K562 (cell line): ENCODE measurements around the gene CDKN2C. TPM values are rescaled to one million over a fixed set of nuclear protein-coding genes. Genes with fewer than 3 reads are reported as not detected.
A peak's percentile ranks its signal among the peaks of the same experiment; 100 is the strongest.

ENCODE experiments used
- ASH1L ChIP-seq: fragments of 450-650 bp; IDR thresholded peaks from 2 replicates; pipeline ENCODE4 v1.6.1; 2018; ENCODE audit warnings: borderline replicate concordance, mild to moderate bottlenecking, low read depth; ENCODE audit not compliant: partially characterized antibody
- polyA plus RNA-seq, 8 experiments: library from polyadenylated mRNA; depleted of rRNA in 4 of 8; stranded (reverse) in 5 of 8; unstranded in 3 of 8; fragments of >200 nt; fragmentation: Nextera tagmentation in 2 of 8; fragmentation: Illumina TruSeq in 1 of 8; extraction: Ambion mirVana in 2 of 8; extraction: Trizol in 1 of 8; gene quantifications; 2 replicates each; pipeline versions ENCODE4 v1.2.1 to v1.2.3, GENCODE V29; 2011 to 2014; ENCODE audit warnings: inconsistent platforms in 1 of 8, missing spikeins in 1 of 8
- total RNA-seq, 7 experiments: library from RNA; depleted of rRNA in 6 of 7; stranded (reverse); fragments of >200 nt in 6 of 7; fragmentation: Illumina TruSeq in 2 of 7; extraction: Trizol in 2 of 7; gene quantifications; 2 replicates each; pipeline versions ENCODE4 v1.2.1 to v1.2.3, GENCODE V29; 2011 to 2021; ENCODE audit warnings: low replicate concordance in 1 of 7
- TF ChIP-seq, protein P1 (sequence below), 2 experiments: fragments of 450-650 bp in 1 of 2; sonication (generic) in 1 of 2; formaldehyde crosslinking in 1 of 2; IDR thresholded peaks; 2 replicates each; pipeline versions ENCODE4 v1.7.1 to v1.9.0; 2016 to 2022; ENCODE audit warnings: inconsistent platforms in 1 of 2, mild to moderate bottlenecking in 1 of 2, missing genetic modification reagents in 1 of 2
- TF ChIP-seq, protein P2 (sequence below): fragments of 250-450 bp; sonication (Bioruptor Pico); IDR thresholded peaks from 2 replicates; pipeline ENCODE4 v1.8.0; 2021; ENCODE audit warnings: mild to moderate bottlenecking, moderate library complexity

CDKN2C gene
- total and polyA plus RNA-seq, 9 of the 15 experiments (the other 6 are each of a cell fraction or from before 2014, with no cell fraction given): 11.9 to 74.3 (median 45.9) TPM

DNA sequence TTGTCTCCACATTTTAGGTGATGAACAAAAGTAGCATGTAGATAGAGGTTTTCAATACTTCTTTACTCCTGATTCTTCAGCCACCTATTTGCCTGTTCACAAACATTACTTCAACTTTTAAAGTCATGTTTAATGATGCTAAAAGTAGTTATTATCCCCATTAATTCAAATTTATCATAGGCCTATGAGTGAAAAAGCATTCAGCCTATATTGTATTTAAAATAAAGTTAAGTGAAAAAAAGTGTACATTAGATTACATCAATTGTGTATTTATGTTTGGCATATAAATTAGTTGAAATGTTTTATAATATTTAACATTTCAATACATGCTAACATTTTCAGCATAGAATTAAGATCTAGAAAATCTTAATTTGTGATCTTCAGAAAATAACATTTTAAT, 10.5 kb downstream of the CDKN2C start (continued):
- TF ChIP-seq, protein P1, sequence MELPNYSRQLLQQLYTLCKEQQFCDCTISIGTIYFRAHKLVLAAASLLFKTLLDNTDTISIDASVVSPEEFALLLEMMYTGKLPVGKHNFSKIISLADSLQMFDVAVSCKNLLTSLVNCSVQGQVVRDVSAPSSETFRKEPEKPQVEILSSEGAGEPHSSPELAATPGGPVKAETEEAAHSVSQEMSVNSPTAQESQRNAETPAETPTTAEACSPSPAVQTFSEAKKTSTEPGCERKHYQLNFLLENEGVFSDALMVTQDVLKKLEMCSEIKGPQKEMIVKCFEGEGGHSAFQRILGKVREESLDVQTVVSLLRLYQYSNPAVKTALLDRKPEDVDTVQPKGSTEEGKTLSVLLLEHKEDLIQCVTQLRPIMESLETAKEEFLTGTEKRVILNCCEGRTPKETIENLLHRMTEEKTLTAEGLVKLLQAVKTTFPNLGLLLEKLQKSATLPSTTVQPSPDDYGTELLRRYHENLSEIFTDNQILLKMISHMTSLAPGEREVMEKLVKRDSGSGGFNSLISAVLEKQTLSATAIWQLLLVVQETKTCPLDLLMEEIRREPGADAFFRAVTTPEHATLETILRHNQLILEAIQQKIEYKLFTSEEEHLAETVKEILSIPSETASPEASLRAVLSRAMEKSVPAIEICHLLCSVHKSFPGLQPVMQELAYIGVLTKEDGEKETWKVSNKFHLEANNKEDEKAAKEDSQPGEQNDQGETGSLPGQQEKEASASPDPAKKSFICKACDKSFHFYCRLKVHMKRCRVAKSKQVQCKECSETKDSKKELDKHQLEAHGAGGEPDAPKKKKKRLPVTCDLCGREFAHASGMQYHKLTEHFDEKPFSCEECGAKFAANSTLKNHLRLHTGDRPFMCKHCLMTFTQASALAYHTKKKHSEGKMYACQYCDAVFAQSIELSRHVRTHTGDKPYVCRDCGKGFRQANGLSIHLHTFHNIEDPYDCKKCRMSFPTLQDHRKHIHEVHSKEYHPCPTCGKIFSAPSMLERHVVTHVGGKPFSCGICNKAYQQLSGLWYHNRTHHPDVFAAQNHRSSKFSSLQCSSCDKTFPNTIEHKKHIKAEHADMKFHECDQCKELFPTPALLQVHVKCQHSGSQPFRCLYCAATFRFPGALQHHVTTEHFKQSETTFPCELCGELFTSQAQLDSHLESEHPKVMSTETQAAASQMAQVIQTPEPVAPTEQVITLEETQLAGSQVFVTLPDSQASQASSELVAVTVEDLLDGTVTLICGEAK (IDR thresholded peaks at IDR 0.05): peak; percentile 67
- TF ChIP-seq, protein P1 (CRISPR knock-in tag; IDR thresholded peaks at IDR 0.05): no peak
- peak; percentile 23 for TF ChIP-seq ASH1L
- TF ChIP-seq, protein P2, sequence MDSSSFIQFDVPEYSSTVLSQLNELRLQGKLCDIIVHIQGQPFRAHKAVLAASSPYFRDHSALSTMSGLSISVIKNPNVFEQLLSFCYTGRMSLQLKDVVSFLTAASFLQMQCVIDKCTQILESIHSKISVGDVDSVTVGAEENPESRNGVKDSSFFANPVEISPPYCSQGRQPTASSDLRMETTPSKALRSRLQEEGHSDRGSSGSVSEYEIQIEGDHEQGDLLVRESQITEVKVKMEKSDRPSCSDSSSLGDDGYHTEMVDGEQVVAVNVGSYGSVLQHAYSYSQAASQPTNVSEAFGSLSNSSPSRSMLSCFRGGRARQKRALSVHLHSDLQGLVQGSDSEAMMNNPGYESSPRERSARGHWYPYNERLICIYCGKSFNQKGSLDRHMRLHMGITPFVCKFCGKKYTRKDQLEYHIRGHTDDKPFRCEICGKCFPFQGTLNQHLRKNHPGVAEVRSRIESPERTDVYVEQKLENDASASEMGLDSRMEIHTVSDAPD (CRISPR knock-in tag): no peak
